H1 (cell line): ENCODE results near the gene CPLANE2. TPM values are rescaled to one million over a fixed set of nuclear protein-coding genes. Genes with fewer than 3 reads are reported as not detected.

Source experiments
- CTCF ChIA-PET: fragments of 300-600 bp; sonication (Branson Sonifier 250); formaldehyde crosslinking; loops from one replicate; lab custom pipeline; 2021; ENCODE audit not compliant: partially characterized antibody; lab: Charles Lee
- POLR2A ChIA-PET: fragments of 300-600 bp; sonication (Branson Sonifier 250); formaldehyde crosslinking; loops from one replicate; lab custom pipeline; 2021; ENCODE audit warnings: inconsistent platforms; ENCODE audit not compliant: partially characterized antibody; lab: Charles Lee
- DNase-seq, 2 experiments: peaks; one replicate each; pipeline versions ENCODE4 v3.0.0 to v3.0.0-alpha.2; 2010 to 2022; ENCODE audit warnings: low spot score in 2 of 2, low read depth in 1 of 2, mixed read lengths in 1 of 2
- FAIRE-seq: peaks from 2 replicates; lab custom pipeline; 2011; peaks lifted over from hg19 to GRCh38; lab: Jason Lieb, UNC
- H2AFZ ChIP-seq: 2 replicates; pipeline ENCODE4 v1.8.1; 2012; ENCODE audit warnings: low read length, inconsistent platforms
- H2AK5ac ChIP-seq: 2 replicates; pipeline ENCODE4 v1.6.1; 2013; ENCODE audit warnings: low read depth, low read length
- H2BK120ac ChIP-seq: replicated peaks from 2 replicates; pipeline ENCODE3; 2013; ENCODE audit warnings: low read depth, low read length, inconsistent platforms
- H2BK12ac ChIP-seq: 2 replicates; pipeline ENCODE4 v1.6.1; 2013; ENCODE audit warnings: low read depth, low read length
- H2BK15ac ChIP-seq: 2 replicates; pipeline ENCODE4 v1.6.1; 2013; ENCODE audit warnings: low read length
- H2BK20ac ChIP-seq: 2 replicates; pipeline ENCODE4 v1.6.1; 2013; ENCODE audit warnings: low read length
- H2BK5ac ChIP-seq: 2 replicates; pipeline ENCODE4 v1.6.1; 2013; ENCODE audit warnings: low read depth, low read length
- H3K14ac ChIP-seq: 2 replicates; pipeline ENCODE4 v1.6.1; 2013; ENCODE audit warnings: inconsistent platforms; ENCODE audit not compliant: insufficient read length
- H3K18ac ChIP-seq: 2 replicates; pipeline ENCODE4 v1.6.1; 2013; ENCODE audit warnings: low read length; ENCODE audit errors: extremely low read depth
- H3K23ac ChIP-seq: 2 replicates; pipeline ENCODE4 v1.6.1; 2013; ENCODE audit warnings: inconsistent platforms; ENCODE audit not compliant: insufficient read length
- H3K23me2 ChIP-seq: 2 replicates; pipeline ENCODE4 v1.6.1; 2013; ENCODE audit warnings: low read depth, low read length
- H3K27ac ChIP-seq: 2 replicates; pipeline ENCODE4 v1.6.1; 2011; ENCODE audit warnings: low read depth, low read length, inconsistent platforms
- H3K27me3 ChIP-seq, 4 experiments: replicated peaks in 1 of 4; 1 replicate in 1 of 4; 2 replicates in 3 of 4; pipeline versions ENCODE4 v1.6.1 to v1.8.1; 2011 to 2013; ENCODE audit warnings: low read length in 3 of 4, mild to moderate bottlenecking in 3 of 4, inconsistent platforms in 2 of 4, mixed read lengths in 2 of 4, moderate library complexity in 1 of 4; ENCODE audit not compliant: control insufficient read depth in 3 of 4, insufficient read depth in 3 of 4; ENCODE audit errors: extremely low read depth in 1 of 4
- H3K36me3 ChIP-seq, 4 experiments: 2 replicates each; pipeline versions ENCODE4 v1.6.1 to v1.8.1; 2011 to 2013; ENCODE audit warnings: mild to moderate bottlenecking in 4 of 4, low read length in 3 of 4, moderate library complexity in 2 of 4, control low read depth in 1 of 4, inconsistent platforms in 1 of 4; ENCODE audit not compliant: insufficient read depth in 4 of 4, control insufficient read depth in 2 of 4
- H3K4ac ChIP-seq: replicated peaks from 2 replicates; pipeline ENCODE3; 2013; ENCODE audit warnings: low read length, low read depth, mixed read lengths, inconsistent platforms; ENCODE audit not compliant: insufficient read length
- H3K4me1 ChIP-seq, 4 experiments: replicated peaks in 1 of 4; 1 replicate in 1 of 4; 2 replicates in 3 of 4; pipeline versions ENCODE4 v1.6.1 to v1.8.1; 2011 to 2013; ENCODE audit warnings: low read length in 3 of 4, inconsistent platforms in 2 of 4, mixed read lengths in 1 of 4; ENCODE audit not compliant: insufficient read depth in 4 of 4, control insufficient read depth in 3 of 4
- H3K4me2 ChIP-seq, 2 experiments: 2 replicates each; pipeline versions ENCODE4 v1.6.1 to v1.8.1; 2011 to 2013; ENCODE audit warnings: low read depth in 2 of 2, low read length in 2 of 2, control low read depth in 1 of 2, inconsistent platforms in 1 of 2, mild to moderate bottlenecking in 1 of 2; ENCODE audit not compliant: insufficient read depth in 1 of 2
- H3K4me3 ChIP-seq, 4 experiments: fragments of 200-600, 300-600 bp in 1 of 4; sonication (generic), shearing (Covaris generic), sonication (Bioruptor Twin) in 1 of 4; 2 replicates each; pipeline versions ENCODE4 v1.5.1 to v1.8.1; 2011 to 2016; ENCODE audit warnings: low read length in 4 of 4, low read depth in 3 of 4, control low read depth in 2 of 4, inconsistent platforms in 2 of 4, mild to moderate bottlenecking in 2 of 4, mixed read lengths in 1 of 4, moderate library complexity in 1 of 4; ENCODE audit not compliant: insufficient read depth in 2 of 4; ENCODE audit errors: extremely low read depth in 1 of 4
- H3K56ac ChIP-seq: replicated peaks from 2 replicates; pipeline ENCODE3; 2013; ENCODE audit warnings: low read depth, mild to moderate bottlenecking, mixed read lengths, low read length, inconsistent platforms; ENCODE audit not compliant: insufficient read length
- H3K79me1 ChIP-seq: 2 replicates; pipeline ENCODE4 v1.6.1; 2013; ENCODE audit warnings: low read depth, low read length, control low read depth
- H3K79me2 ChIP-seq, 2 experiments: 2 replicates each; pipeline versions ENCODE4 v1.6.1 to v1.8.1; 2012 to 2013; ENCODE audit warnings: low read length in 2 of 2, mild to moderate bottlenecking in 2 of 2, inconsistent platforms in 1 of 2; ENCODE audit not compliant: insufficient read depth in 2 of 2, control insufficient read depth in 1 of 2
- H3K9ac ChIP-seq, 4 experiments: replicated peaks in 1 of 4; 1 replicate in 1 of 4; 2 replicates in 3 of 4; pipeline versions ENCODE4 v1.6.1 to v1.8.1; 2011 to 2013; ENCODE audit warnings: low read depth in 3 of 4, low read length in 3 of 4, control low read depth in 2 of 4, mild to moderate bottlenecking in 2 of 4, moderate library complexity in 2 of 4, inconsistent platforms in 1 of 4; ENCODE audit errors: extremely low read depth in 1 of 4
- H3K9me3 ChIP-seq, 2 experiments: 2 replicates each; pipeline versions ENCODE4 v1.6.1 to v1.8.1; 2012 to 2013; ENCODE audit warnings: mild to moderate bottlenecking in 2 of 2, moderate library complexity in 2 of 2, control low read depth in 1 of 2, inconsistent platforms in 1 of 2, low read depth in 1 of 2, low read length in 1 of 2, mixed read lengths in 1 of 2; ENCODE audit not compliant: insufficient read depth in 2 of 2
- H4K20me1 ChIP-seq, 2 experiments: replicated peaks in 1 of 2; 2 replicates each; pipeline versions ENCODE3 to v1.8.1; 2011 to 2013; ENCODE audit warnings: inconsistent platforms in 2 of 2, low read length in 2 of 2, mild to moderate bottlenecking in 1 of 2; ENCODE audit not compliant: insufficient read depth in 2 of 2, control insufficient read depth in 1 of 2
- H4K5ac ChIP-seq: 2 replicates; pipeline ENCODE4 v1.6.1; 2013; ENCODE audit warnings: low read length, low read depth, mixed read lengths, inconsistent platforms; ENCODE audit not compliant: insufficient read length
- H4K8ac ChIP-seq: 2 replicates; pipeline ENCODE4 v1.8.0; 2013; ENCODE audit warnings: mild to moderate bottlenecking, moderate library complexity, low read length, inconsistent platforms; ENCODE audit not compliant: insufficient read depth; ENCODE audit errors: extremely low read depth
- H4K91ac ChIP-seq: replicated peaks from 2 replicates; pipeline ENCODE3; 2013; ENCODE audit warnings: low read length, mixed read lengths, inconsistent platforms; ENCODE audit not compliant: insufficient read length
- ATF2 ChIP-seq: IDR thresholded peaks from 2 replicates; pipeline ENCODE4 v1.6.1; 2012; ENCODE audit warnings: low read length, inconsistent platforms
- JUND ChIP-seq: IDR thresholded peaks from 2 replicates; pipeline ENCODE4 v1.6.1; 2011; ENCODE audit warnings: mild to moderate bottlenecking, improper control_type of control experiment, low read length
- KDM1A ChIP-seq: fragments of 200-600, 300-600 bp; sonication (generic); IDR thresholded peaks from 2 replicates; pipeline ENCODE4 v1.7.1; 2016; ENCODE audit warnings: mild to moderate bottlenecking, low read length, borderline replicate concordance
- KDM5A ChIP-seq: fragments of 200-600 bp; IDR thresholded peaks from 2 replicates; pipeline ENCODE4 v1.7.1; 2012; ENCODE audit warnings: mild to moderate bottlenecking, low read length, inconsistent platforms, mixed read lengths
- RAD21 ChIP-seq, 2 experiments: IDR thresholded peaks in 1 of 2; conservative IDR thresholded peaks in 1 of 2; 2 replicates each; pipeline ENCODE4 v1.6.1; 2011; ENCODE audit warnings: low read depth in 2 of 2, low read length in 2 of 2, improper control_type of control experiment in 1 of 2, inconsistent platforms in 1 of 2, mild to moderate bottlenecking in 1 of 2, moderate library complexity in 1 of 2
- SP2 ChIP-seq: IDR thresholded peaks from 2 replicates; pipeline ENCODE4 v1.6.1; 2012; ENCODE audit warnings: mild to moderate bottlenecking, low read length, inconsistent platforms
- SP4 ChIP-seq: IDR thresholded peaks from 2 replicates; pipeline ENCODE4 v1.6.1; 2012; ENCODE audit warnings: low read length, inconsistent platforms
- SUZ12 ChIP-seq: fragments of 200-600 bp; sonication (generic); IDR thresholded peaks from 2 replicates; pipeline ENCODE4 v1.6.1; 2012; ENCODE audit warnings: mild to moderate bottlenecking, inconsistent platforms, low read length, moderate library complexity, mixed read lengths
- TAF7 ChIP-seq: optimal IDR thresholded peaks from 2 replicates; pipeline ENCODE3; 2011; ENCODE audit warnings: low read depth, mild to moderate bottlenecking, inconsistent platforms, low read length, moderate library complexity, borderline replicate concordance
- WGBS, 2 experiments: shearing (Covaris generic) in 1 of 2; methylation state at CpG; one replicate each; pipeline versions ENCODE4 v1.1.6 to v1.1.7; 2013 to 2015; ENCODE audit warnings: low lambda C conversion rate in 2 of 2, mixed read lengths in 2 of 2, inconsistent platforms in 1 of 2, low coverage in 1 of 2, missing lambda C conversion rate in 1 of 2; ENCODE audit not compliant: insufficient replicate concordance in 2 of 2, insufficient coverage in 1 of 2, insufficient read length in 1 of 2; ENCODE audit errors: extremely low coverage in 1 of 2, missing lambda C conversion rate in 1 of 2; 5-methylcytosine and 5-hydroxymethylcytosine counted together
- polyA plus RNA-seq, 7 experiments: library from polyadenylated mRNA; depleted of rRNA in 3 of 7; stranded (reverse) in 5 of 7; unstranded in 2 of 7; fragments of >200 nt in 5 of 7; fragments of 200-250 nt in 2 of 7; gene quantifications; 1 replicate in 5 of 7; 2 replicates in 1 of 7; 4 replicates in 1 of 7; pipeline versions ENCODE4 v1.2.1 to v1.2.3, GENCODE V29; 2011 to 2013; ENCODE audit warnings: missing spikeins in 2 of 7, mixed read lengths in 2 of 7
- total RNA-seq: library from RNA; stranded (reverse); fragmentation: NEBNext Ultra II Directional; extraction: Animal tissue kit (Norgen Biotek cat#: 25700); gene quantifications from 2 replicates; pipeline ENCODE4 v1.2.1, GENCODE V29; 2021

CPLANE2 gene
- total and polyA plus RNA-seq, 2 of the 8 experiments (the other 6 are each of a cell fraction or from before 2014, with no cell fraction given) = 2.3 to 2.5 TPM

GRCh38 chr1:16204216-16204615, 32.8 kb downstream of the CPLANE2 start:
- Histone ChIP-seq H3K27me3 (no peaks in the 10 kb centered on the region), H2BK12ac (no peak overlapping the region), H4K5ac (no peak overlapping the region), H3K9me3 (no peaks in the 10 kb centered on the region), H4K20me1 (peaks cover 2 to 6% of the 10 kb centered on the region in 2 experiments), H3K79me2 (peaks cover 0 to 4% of the 10 kb centered on the region in 2 experiments; a peak in 2 of 4 replicates), H3K4ac (no peak overlapping the region), H2BK15ac (no peak overlapping the region), H3K18ac (no peak overlapping the region), H3K56ac (no peak overlapping the region), H3K79me1 (peaks cover 2% of the 10 kb centered on the region; the same call in 1 of the 2 replicates), H2BK120ac (no peak overlapping the region), H2AFZ (no peak overlapping the region), H3K23ac (no peak overlapping the region), H3K27ac (no peak overlapping the region; the same call in 1 of the 2 replicates), H3K4me2 (no peak overlapping the region), H3K23me2 (peaks cover 6% of the 10 kb centered on the region), H3K4me3 (no peak overlapping the region), H3K36me3 (peaks cover 9 to 23% (median 21%) of the 10 kb centered on the region in 4 experiments; a peak in 7 of 8 replicates), H3K9ac (no peak overlapping the region), H2BK20ac (no peak overlapping the region), H3K14ac (no peak overlapping the region), H2BK5ac (no peak overlapping the region), H3K4me1 (peaks cover 0 to 15% (median 11%) of the 10 kb centered on the region in 4 experiments; a peak in 5 of 7 replicates), H4K8ac (no peak overlapping the region), H2AK5ac (no peak overlapping the region), H4K91ac (no peak overlapping the region)
- FAIRE-seq (no peak), DNase-seq (no peak)
- ChIA-PET CTCF (interaction anchor here (0.6 to 7.6 kb wide), 17 partner anchors 10 to 131 kb away, joined by 3 to 45 read pairs (median 7); partner anchors contain the start of gene FAM131C), POLR2A (interaction anchor here (0.6 to 1.6 kb wide), 6 partner anchors 9 to 116 kb away, joined by 3 to 5 read pairs (median 4); partner anchors contain the start of gene ARHGEF19)
- WGBS, 2 experiments = 93% methylated on average over 2 of the region's 2 CpGs; no CpG with 5 or more reads in 1 of the 2 experiments
- TF ChIP-seq SUZ12 = no peak
- no peak for TF ChIP-seq JUND
- no peak for TF ChIP-seq RAD21 (IDR thresholded peaks at IDR 0.05 in 1 of 2, conservative IDR thresholded peaks at IDR 0.05 in 1 of 2; ENCODE audit: low read depth in 2 of 2, low read length in 2 of 2)
- TF ChIP-seq KDM5A = no peak
- TF ChIP-seq SP2 = no peak
- TF ChIP-seq TAF7 = no peak
- no peak for TF ChIP-seq SP4
- no peak for TF ChIP-seq KDM1A
- TF ChIP-seq ATF2 = no peak
